ENCODE data around the gene INSIG2.

Gene INSIG2

GRCh38 chr2:118088051-118089024, at the start of gene INSIG2:
INSIG2 (plus strand) TSS chr2:118088471; CDS start chr2:118096557, 8,086 bp downstream.
- DNase-seq: peak; percentile 96

DNA sequence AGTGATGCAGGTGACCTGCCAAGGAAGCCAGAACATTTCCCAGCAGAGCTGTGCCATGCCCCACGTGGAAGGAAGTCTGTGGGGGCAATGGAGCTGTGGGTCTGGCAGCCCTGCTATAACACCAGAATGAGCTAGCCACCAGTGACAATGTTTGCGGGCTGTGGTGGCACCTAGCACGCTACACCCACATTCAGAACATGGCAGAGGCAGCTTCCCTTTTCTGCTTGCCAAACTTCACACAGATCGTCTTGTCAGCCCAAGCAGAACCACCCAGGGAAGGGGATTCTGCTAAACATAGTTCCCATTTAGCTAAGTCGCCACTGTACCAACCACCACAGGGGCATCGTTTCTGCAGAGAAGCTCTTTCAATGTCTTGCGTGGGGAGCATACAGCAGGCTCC, 47.4 kb upstream of the INSIG2 start:
- no peak for DNase-seq

- DNase-seq: no peak
Measured at GRCh38 chr2:118044103-118044716, 44.1 kb upstream of the INSIG2 start.

DNA sequence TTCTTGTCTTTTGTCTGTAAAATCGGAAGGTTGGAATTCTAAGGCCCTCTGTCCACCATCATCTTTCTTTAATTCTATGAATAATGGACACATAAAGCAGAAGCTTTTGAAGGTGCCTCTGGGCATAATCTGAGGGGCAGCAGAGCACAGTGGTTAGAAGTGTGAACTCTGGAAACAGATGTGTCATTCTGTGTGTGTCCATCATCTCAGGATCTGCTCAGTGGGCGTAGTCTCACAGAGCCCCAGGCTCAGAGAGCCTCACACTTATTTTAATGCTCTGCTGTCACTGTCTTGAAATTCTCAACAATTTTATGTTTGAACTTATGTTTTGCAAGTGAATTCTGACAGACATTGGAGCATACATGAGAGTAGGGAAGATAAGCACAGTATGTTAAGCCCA, 43.4 kb upstream of the INSIG2 start:
- DNase-seq: no peak

- DNase-seq: no peak
Measured at GRCh38 chr2:118045286-118045685, 43.0 kb upstream of the INSIG2 start.

- peak; percentile 62 for DNase-seq
Measured at GRCh38 chr2:118046634-118047210, 41.5 kb upstream of the INSIG2 start.

DNA sequence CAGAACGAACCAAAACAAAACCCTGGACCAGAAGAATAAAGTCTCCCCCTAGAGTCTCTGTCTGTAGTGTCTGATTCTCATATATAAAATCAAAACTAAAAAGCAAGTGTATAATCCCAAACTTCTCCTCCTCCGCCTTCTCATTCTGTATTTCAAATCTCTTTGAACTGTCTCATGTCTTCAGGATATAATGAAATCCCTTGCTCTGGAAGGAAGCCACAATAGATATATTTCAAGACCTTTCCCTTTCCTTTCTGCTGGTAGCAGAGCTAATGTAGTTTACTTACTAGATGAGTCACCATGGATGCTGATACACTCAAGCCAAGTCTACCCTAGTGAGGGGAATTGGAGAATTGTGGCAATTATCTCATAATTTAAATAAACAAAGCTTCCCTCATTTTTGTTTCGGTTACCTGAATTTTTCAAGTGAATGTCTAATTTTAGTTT, 40.9 kb upstream of the INSIG2 start:
- DNase-seq: no peak

GRCh38 chr2:118048401-118048800, 39.9 kb upstream of the INSIG2 start:
- no peak for DNase-seq

- no peak for DNase-seq
Measured at GRCh38 chr2:118049140-118049815, 39.0 kb upstream of the INSIG2 start.

DNA sequence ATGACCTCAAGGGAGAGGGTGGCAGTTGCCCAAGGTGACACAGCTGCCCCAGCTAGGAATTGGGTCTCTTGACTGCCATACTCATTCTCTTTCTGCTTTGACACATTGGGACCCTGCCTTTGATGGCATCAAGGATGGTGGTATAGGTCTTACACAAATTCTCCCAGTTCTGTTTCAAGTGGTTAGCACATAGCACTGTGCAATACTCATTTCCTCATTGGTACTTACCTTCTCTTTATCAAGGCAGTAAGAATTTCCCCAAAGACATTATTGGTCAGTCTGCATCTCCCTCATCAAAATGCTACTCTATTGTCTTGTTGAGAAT, 38.5 kb upstream of the INSIG2 start:
- no peak for DNase-seq

DNA sequence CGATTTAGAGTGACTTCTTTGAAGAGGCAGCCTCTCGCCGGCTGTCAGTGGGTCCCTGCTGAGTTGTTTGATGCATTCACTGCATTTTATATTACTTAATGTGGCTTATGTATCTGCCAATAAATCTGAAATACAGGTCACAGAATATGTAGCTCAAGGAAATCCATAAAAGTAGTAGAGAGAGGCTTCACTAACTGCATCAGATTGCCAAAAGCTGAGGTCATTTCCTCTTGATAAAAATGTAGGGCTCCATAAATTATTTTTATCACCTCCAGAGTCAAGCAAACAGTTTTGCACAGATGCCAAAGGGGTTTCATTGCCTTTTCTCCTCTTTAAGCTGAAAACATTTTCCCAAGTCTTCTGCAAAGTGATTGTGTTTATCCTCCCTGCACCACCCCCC, 37.9 kb upstream of the INSIG2 start:
- no peak for DNase-seq

GRCh38 chr2:118050974-118051373, 37.3 kb upstream of the INSIG2 start:
- no peak for DNase-seq

DNA sequence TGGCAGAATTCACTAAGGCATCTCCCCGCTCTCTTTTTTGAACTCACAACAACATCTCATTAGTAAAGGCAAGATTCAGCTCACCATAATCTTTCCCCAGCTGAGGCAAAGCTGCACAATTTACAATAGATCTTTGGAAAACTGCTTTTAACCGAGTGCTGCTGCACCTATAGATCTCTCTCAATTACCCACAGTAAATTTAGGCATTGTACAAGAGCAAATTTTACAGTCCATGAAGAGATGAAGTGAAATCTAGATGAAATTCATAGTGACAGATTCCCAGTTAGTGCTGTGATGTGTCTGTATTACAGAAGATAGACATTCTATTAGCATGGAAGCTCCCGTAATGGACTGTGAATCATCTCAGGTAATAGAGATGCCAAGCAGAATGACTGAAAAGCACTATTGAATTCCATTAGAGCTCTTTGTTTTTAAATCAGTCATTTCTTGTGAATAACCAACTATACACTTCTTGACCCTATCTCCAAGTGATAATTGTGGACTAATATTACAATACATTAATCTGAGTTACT, 36.4 kb upstream of the INSIG2 start:
- no peak for DNase-seq

GRCh38 chr2:118052474-118052873, 35.8 kb upstream of the INSIG2 start:
- no peak for DNase-seq

DNA sequence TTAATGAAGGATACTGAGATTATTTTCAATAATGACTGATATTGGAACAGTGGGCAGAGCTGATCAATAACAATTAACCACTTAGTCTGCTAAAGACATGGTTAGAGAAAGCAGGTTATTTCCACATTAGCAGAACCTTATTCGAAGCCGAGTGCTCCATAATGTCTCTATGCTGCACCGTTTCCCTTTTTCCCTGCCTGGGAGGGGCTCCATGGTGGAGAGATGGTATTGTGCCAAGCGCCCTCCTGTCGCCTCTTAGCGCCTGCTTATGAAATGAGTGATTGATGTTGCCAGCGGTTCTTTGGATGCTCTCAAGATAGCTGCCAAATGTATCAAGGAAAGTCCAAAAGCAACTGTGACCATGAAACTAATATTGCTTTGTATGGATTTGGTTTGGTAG, 34.6 kb upstream of the INSIG2 start:
- no peak for DNase-seq

DNA sequence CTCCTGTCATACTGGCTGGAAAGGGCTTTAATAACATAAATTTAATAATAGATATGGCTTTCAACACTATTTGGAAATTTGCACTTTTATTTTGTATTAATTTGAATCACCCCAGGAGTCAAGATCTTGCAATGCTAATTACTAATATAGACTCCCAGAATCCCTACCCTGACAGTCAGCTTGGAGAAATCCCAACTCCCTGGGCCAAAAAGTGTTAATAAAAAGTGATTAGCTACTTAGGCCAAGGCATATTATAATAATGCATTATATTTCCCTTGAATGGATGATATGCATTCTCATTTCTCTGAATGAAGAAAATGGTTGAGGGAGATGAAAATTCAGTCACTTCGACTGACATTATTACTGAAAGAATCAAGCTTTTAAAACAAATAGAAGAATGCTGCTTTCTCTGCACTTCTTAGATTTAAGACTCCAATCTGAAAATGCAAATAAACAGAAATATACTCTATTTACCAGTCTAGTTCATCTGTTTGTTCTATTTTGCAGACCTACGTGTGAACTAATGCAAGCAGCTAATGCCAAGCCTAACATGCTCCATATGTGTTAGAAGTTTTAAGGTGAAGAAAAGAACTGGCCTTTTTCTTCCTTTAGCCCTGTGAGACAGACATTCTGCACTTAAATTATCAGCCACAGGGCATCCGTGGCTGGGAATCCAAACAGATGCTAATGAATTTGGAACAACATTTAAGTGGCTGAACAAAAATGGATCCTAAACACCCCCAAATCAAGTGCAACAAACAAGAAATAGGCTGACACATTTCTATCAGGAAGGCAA, 33.9 kb upstream of the INSIG2 start:
- no peak for DNase-seq

DNA sequence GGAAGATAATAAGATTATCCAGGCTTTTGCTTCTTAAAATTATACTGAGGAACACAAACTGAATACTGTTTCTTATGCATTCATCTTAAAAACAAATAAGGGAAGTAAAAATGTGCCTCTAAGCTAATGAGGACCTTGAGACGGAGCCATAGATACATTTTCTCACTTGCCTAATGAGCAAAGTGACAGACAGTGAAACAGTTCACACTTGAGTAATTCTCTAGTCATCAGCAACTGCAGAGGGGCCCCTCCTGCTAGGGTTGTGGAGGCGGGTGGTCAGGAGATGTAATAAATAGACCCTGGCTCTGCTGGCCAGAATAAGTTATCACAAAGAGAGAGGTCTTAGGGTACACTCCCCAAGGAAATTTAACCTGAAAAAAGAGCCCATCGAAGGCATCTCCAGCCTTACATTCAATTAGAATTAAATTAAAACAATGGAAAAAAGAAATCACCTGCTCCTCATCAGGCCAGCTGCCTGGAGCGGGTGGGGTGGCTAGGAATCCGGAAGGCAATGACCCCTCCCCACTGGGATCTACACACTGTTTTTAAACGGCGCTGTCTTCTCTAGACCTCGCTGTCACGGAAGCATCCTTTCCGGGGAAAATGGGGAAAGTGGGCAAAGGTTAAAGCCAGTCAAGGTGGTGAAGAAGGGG, 32.6 kb upstream of the INSIG2 start:
- no peak for DNase-seq

- no peak for DNase-seq
Measured at GRCh38 chr2:118056165-118056534, 32.1 kb upstream of the INSIG2 start.

GRCh38 chr2:118056801-118057200, 31.5 kb upstream of the INSIG2 start:
- DNase-seq: no peak

- no peak for DNase-seq
Measured at GRCh38 chr2:118058951-118059350, 29.3 kb upstream of the INSIG2 start.

GRCh38 chr2:118059919-118060478, 28.3 kb upstream of the INSIG2 start:
- DNase-seq: no peak
